Hepatocyte (in vitro differentiated cells): ENCODE results near the gene SCAMP2. TPM values are rescaled to one million over a fixed set of nuclear protein-coding genes. Genes with fewer than 3 reads are reported as not detected.

Source experiments
- DNase-seq: peaks from one replicate; pipeline ENCODE4 v3.0.0-alpha.2; 2016; ENCODE audit warnings: low spot score
- H2AFZ ChIP-seq: fragments of 200-600 bp; sonication (generic); 2 replicates; pipeline ENCODE4 v1.6.0; 2016; ENCODE audit warnings: antibody characterized with exemption, mild to moderate bottlenecking
- H3K27ac ChIP-seq: fragments of 200-600 bp; sonication (generic); 2 replicates; pipeline ENCODE4 v1.5.1; 2016; ENCODE audit warnings: mild to moderate bottlenecking
- H3K27me3 ChIP-seq: fragments of 200-600 bp; sonication (generic); 2 replicates; pipeline ENCODE4 v1.6.1; 2016
- H3K36me3 ChIP-seq: fragments of 200-600 bp; sonication (generic); replicated peaks from 2 replicates; pipeline ENCODE4 v1.5.1; 2016; ENCODE audit warnings: low read depth; ENCODE audit not compliant: insufficient read depth
- H3K4me1 ChIP-seq: fragments of 200-600 bp; sonication (generic); 2 replicates; pipeline ENCODE4 v1.5.1; 2016; ENCODE audit warnings: mild to moderate bottlenecking, moderate library complexity; ENCODE audit not compliant: insufficient read depth
- H3K4me2 ChIP-seq: fragments of 200-600 bp; sonication (generic); 2 replicates; pipeline ENCODE4 v1.6.0; 2016
- H3K4me3 ChIP-seq: fragments of 200-600 bp; sonication (generic); 2 replicates; pipeline ENCODE4 v1.5.1; 2016; ENCODE audit warnings: mild to moderate bottlenecking
- H3K79me2 ChIP-seq: fragments of 200-600 bp; sonication (generic); 2 replicates; pipeline ENCODE4 v1.6.0; 2017; ENCODE audit warnings: mild to moderate bottlenecking
- H3K9me2 ChIP-seq: fragments of 200-600 bp; sonication (generic); replicated peaks from 2 replicates; pipeline ENCODE4 v1.6.0; 2017; ENCODE audit warnings: mild to moderate bottlenecking; ENCODE audit not compliant: insufficient read depth
- H3K9me3 ChIP-seq: fragments of 200-600 bp; sonication (generic); 2 replicates; pipeline ENCODE4 v1.5.1; 2016; ENCODE audit warnings: low read depth, mild to moderate bottlenecking
- H4K20me1 ChIP-seq: fragments of 200-600 bp; sonication (generic); 2 replicates; pipeline ENCODE4 v1.6.0; 2016; ENCODE audit warnings: mild to moderate bottlenecking; ENCODE audit not compliant: insufficient read depth, poor library complexity, severe bottlenecking
- EZH2 ChIP-seq: fragments of 200-600 bp; sonication (generic); IDR thresholded peaks from 2 replicates; pipeline ENCODE4 v1.6.1; 2016; ENCODE audit warnings: antibody characterized with exemption, mild to moderate bottlenecking, borderline replicate concordance
- EZH2phosphoT487 ChIP-seq: fragments of 200-600 bp; sonication (generic); IDR thresholded peaks from one replicate; pipeline ENCODE4 v1.6.1; 2018; ENCODE audit warnings: antibody characterized with exemption, mild to moderate bottlenecking, low read depth, moderate library complexity; ENCODE audit not compliant: unreplicated experiment, severe bottlenecking
- WGBS: methylation state at CpG from one replicate; pipeline ENCODE4 v1.1.6; 2016; ENCODE audit warnings: low lambda C conversion rate; ENCODE audit errors: missing lambda C conversion rate; 5-methylcytosine and 5-hydroxymethylcytosine counted together
- polyA plus RNA-seq: library from polyadenylated mRNA; unstranded; fragments of >200 nt; fragmentation: Nextera tagmentation; extraction: Ambion mirVana; gene quantifications from 2 replicates; pipeline ENCODE4 v1.2.1, GENCODE V29; 2016
- total RNA-seq: library from RNA; depleted of rRNA; stranded (reverse); fragments of >200 nt; gene quantifications from 2 replicates; pipeline ENCODE4 v1.2.3, GENCODE V29; 2014
- TF ChIP-seq, protein P1 (sequence below): fragments of 200-600 bp; sonication (generic); IDR thresholded peaks from 2 replicates; pipeline ENCODE4 v1.5.1; 2016; ENCODE audit warnings: antibody characterized with exemption, mild to moderate bottlenecking; ENCODE audit not compliant: poor library complexity

SCAMP2 gene
- total and polyA plus RNA-seq, 2 experiments from 2014 or later, result 64.0 to 130 TPM

DNA sequence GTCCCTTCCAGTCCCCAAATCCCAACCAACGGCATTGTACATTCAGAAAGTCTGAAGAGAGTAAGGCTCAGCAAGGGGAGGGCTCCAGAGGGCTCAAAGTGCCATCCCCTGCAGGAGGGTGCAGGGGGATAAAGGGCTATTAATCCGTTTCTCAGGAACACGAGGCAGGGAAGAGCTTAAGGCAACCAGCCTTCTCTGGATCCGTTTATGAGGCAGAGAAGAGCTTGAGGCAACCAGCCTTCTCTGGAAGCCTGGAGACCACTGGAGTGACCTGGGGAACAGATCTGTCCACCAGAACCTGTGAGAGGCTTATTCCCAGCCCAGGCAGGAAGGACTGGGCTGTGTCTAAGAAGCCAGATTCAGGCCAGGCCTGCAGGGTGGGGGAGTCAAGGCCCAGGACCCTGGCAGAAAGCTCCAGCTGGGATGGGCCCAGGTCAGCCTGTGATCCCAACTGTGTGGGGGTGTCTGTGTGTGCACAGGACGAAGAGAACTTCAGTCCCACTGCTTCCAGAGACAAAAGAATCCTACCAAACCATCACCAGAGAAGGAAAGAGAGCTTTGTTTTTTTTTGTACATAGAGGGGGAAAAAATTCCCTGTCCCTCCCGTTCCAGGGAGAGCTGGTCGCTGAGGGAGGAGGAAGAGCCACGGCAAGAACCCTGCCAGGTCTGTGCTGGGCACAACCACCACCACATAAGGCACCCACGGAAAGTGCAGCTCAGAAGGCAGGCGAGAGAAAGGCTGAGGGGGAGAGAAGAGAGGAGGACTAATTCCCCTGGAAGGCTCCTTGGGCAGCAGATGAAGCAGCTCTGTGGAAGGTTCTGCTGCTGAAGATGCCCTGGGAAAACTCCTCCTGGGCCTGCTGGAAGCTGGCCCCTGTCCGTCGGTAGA, 28.6 kb downstream of the SCAMP2 start:
- no peaks in the 10 kb centered on the region for H3K79me2 ChIP-seq
- peak overlapping the region; percentile 93 for H3K27ac ChIP-seq
- no peak overlapping the region for H3K4me2 ChIP-seq
- H3K4me1 ChIP-seq, result peaks cover 19% of the 10 kb centered on the region
- TF ChIP-seq EZH2phosphoT487 (no peak), EZH2 (no peak)
- TF ChIP-seq, protein P1, sequence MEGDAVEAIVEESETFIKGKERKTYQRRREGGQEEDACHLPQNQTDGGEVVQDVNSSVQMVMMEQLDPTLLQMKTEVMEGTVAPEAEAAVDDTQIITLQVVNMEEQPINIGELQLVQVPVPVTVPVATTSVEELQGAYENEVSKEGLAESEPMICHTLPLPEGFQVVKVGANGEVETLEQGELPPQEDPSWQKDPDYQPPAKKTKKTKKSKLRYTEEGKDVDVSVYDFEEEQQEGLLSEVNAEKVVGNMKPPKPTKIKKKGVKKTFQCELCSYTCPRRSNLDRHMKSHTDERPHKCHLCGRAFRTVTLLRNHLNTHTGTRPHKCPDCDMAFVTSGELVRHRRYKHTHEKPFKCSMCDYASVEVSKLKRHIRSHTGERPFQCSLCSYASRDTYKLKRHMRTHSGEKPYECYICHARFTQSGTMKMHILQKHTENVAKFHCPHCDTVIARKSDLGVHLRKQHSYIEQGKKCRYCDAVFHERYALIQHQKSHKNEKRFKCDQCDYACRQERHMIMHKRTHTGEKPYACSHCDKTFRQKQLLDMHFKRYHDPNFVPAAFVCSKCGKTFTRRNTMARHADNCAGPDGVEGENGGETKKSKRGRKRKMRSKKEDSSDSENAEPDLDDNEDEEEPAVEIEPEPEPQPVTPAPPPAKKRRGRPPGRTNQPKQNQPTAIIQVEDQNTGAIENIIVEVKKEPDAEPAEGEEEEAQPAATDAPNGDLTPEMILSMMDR, result no peak
- no peak overlapping the region for H3K4me3 ChIP-seq
- 86% methylated on average over 12 of the region's 12 CpGs for WGBS
- H3K36me3 ChIP-seq, result no peaks in the 10 kb centered on the region
- peaks cover 6% of the 10 kb centered on the region for H4K20me1 ChIP-seq
- no peaks in the 10 kb centered on the region for H3K9me2 ChIP-seq
- no peak for DNase-seq
- no peaks in the 10 kb centered on the region for H3K9me3 ChIP-seq
- no peaks in the 10 kb centered on the region for H3K27me3 ChIP-seq
- H2AFZ ChIP-seq, result no peak overlapping the region

DNA sequence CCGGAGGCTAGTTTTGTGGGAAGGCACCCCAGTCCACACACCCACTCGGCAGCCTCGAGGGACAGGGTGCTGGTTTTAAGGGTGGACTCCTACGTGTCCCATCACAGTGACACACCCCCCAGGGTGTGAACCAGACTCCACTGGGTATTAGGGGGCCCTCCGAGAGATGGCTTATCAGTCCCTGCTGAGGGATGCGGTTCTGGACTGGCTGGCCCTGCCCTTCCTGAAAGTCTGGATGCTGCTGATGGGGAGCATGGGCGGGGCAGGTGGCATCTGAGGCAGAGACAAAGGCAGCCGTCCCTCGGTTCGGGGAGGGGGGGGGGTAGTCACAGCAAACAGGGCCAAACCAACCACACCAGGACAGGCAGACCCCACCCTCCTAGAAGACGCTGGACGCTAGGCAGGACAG, 29.3 kb downstream of the SCAMP2 start:
- Histone ChIP-seq H3K4me1 (peaks cover 19% of the 10 kb centered on the region), H3K27me3 (no peaks in the 10 kb centered on the region), H3K36me3 (no peaks in the 10 kb centered on the region), H3K27ac (peak overlapping the region; percentile 93), H2AFZ (peak overlapping the region; percentile 47), H3K9me3 (no peaks in the 10 kb centered on the region), H3K9me2 (no peaks in the 10 kb centered on the region), H3K4me3 (no peak overlapping the region), H4K20me1 (peaks cover 6% of the 10 kb centered on the region), H3K79me2 (no peaks in the 10 kb centered on the region), H3K4me2 (peak overlapping the region; percentile 92)
- WGBS, result 71% methylated on average over 12 of the region's 12 CpGs
- DNase-seq, result no peak
- TF ChIP-seq EZH2phosphoT487 (no peak), EZH2 (no peak)
- TF ChIP-seq, protein P1, result no peak

DNA sequence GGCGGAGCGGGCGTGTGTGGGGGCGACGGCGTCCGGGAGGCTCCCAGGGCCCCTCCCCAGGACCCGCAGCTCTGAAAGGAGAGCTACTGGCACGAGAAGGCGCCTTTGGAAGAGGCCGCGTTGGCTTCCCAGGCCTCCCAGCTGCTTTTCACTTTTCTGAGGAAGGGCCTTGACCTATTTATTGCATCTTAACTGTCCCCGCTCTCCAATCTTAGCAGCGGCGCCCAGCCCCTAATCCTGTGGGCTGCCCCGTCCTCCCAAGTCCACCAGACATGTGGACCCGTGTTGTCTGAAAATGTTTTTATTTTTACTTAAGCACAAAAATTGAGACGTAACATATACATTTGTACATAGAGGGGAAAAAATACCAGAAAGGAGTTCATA, 29.7 kb downstream of the SCAMP2 start:
- Histone ChIP-seq H4K20me1 (peaks cover 6% of the 10 kb centered on the region), H3K4me1 (peaks cover 19% of the 10 kb centered on the region), H3K4me3 (no peak overlapping the region), H3K9me3 (no peaks in the 10 kb centered on the region), H2AFZ (peak overlapping the region; percentile 47), H3K9me2 (no peaks in the 10 kb centered on the region), H3K36me3 (no peaks in the 10 kb centered on the region), H3K27ac (peak overlapping the region; percentile 93), H3K4me2 (peak overlapping the region; percentile 92), H3K27me3 (no peaks in the 10 kb centered on the region), H3K79me2 (no peaks in the 10 kb centered on the region)
- TF ChIP-seq EZH2 (no peak), EZH2phosphoT487 (no peak)
- WGBS, result 20% methylated on average over 15 of the region's 18 CpGs
- no peak for DNase-seq
